NCI-H2107 treated with DMSO at 0.1 percent for 48 hours (cell line): Measurements from ENCODE around the gene SERGEF.
A peak's percentile ranks its signal among the peaks of the same experiment; 100 is the strongest.

ENCODE experiments used
- DNase-seq: peaks from one replicate; lab custom pipeline; 2025; ENCODE audit not compliant: unreplicated experiment; lab: John Stamatoyannopoulos, UW

Gene SERGEF

DNA sequence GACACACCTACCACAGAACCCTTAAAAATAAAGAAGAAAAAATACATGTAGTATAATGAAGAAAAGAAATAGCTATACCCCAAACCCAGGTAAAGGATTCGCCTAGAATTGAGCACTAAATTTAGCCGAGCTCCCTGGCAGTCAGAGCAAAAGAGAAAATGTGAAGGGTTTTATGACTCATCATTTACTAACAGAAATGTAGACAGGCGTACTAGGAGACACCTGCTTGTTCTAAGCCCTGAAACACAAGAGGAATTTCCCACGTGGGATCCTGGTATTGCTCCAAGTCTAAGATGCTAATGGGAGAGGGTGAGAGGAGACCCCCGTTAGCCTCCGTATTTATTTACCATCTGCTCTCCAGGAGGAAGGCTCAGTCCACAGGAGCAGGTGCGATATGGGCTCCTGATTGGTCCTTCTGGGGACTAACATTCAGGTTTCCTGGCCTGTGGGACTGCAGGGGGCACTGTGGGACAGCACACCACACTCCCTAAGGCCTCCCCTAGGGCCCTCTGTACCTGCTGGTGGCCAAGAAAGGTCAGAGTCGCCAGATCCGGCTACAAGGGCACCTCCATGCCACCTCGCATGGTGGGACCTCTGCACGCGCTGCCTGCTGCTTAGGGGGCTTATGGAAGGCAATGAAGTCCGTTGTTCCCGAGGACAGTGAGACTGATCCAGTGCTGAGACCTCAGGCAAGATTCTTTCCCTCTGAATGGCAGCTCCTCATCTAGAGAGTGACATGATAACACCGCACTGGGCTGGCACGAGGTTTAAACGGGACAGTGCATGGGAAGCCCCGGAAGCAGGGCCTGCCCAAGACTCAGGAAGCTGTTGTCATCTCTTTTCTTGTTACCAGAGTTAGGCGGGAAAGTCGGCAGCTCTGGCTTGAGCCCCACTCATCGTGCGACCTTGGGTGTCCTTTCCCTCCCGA lies 252.5 kb downstream of the SERGEF start:
- peak; percentile 35 for DNase-seq

DNA sequence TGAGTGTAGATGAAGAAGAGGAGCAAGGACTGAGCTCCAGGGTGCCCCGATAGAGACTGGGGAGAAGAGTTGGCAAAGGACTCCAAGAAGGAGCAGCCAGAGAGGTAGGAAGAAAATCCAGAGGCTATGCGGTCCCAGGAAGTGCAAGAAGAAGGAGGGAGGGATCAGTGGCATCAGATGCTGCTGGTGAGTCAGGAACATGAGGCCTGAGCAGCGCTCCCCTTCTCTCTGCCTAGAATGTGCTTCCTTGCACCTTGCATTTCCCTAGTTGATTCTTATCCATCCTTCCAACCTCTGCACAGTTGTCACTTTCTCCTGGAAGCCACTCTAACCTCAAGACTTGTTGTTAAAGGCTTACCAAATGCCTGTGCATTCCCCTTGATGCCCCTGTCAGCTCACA lies 257.0 kb downstream of the SERGEF start:
- no peak for DNase-seq

DNA sequence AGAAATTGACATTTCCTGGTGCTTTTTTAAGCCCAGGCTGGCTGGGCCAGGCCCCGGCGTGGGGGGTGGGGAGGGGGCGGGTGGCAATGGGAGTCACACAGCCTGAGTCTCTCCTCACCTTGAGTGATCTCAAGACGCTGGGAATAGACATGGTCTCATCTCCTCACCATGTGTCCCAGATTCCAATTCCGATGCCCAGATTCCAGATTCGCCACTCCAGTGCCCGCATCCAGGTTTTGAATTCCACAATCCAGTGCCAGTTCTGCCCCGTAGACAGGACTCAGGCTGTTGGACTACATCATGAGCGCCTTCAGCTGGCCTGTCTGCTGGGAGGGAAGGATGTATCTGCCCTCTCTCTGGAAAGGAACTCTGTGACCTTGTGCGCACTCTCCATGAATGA lies 259.2 kb downstream of the SERGEF start:
- no peak for DNase-seq

DNA sequence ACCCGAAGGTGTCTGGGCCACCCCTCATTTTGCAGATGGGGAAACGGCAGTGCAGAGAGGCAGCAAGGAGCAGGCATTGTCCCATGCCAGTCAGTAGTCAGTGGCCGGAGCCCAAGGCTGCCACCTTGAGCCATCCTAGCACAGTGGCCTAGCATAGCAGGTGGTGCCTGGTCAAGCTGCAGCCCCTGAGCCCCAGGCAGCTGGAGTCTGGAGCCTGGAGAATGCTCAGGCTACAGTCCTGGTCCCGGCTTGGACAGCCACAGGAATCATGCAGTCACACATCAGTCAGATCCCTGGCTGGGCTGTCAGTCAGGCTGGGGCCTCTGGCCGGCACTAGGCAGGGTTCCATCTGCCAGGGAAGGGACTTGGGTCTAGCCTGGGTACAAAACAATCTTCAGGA lies 259.7 kb downstream of the SERGEF start:
- DNase-seq: no peak

DNA sequence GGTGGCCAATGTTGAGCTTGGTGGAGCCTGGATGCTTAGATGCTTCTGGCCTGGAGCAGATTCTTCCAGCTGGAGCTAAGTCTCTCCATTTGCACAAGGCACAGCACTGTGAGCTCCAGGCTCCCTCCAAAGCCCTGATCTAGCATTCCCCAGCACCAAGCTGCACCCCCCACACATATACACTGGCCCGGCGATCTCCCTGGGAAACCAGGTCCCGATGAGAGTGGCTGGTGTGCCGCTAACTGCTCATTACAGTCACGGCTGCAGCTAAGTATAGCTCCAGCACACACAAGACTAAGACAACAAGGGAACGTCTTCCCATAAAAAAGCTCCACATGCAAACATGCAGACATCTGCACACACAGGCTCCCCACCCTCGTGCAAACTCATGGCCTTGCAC lies 260.7 kb downstream of the SERGEF start:
- DNase-seq: no peak

DNA sequence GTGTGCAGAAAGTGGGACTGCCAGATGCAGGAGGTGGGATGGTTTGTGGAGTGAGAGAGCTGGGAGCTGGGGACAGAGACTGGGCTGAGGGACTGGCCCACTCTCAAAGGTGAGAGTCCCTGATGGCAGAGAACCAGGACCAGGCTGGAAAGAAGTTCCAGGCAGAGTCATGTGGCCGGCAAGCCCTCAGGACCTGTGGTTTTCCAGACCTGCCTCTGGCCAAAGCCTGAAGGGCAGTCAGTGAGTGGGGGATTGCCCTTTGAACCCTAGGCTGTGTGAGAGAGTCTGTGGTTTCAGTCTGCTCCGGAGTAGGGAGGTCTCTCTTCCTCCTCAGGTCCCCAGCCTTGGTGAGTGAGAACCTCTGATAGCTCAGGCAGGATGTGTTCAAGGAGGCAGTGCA lies 261.3 kb downstream of the SERGEF start:
- no peak for DNase-seq

DNA sequence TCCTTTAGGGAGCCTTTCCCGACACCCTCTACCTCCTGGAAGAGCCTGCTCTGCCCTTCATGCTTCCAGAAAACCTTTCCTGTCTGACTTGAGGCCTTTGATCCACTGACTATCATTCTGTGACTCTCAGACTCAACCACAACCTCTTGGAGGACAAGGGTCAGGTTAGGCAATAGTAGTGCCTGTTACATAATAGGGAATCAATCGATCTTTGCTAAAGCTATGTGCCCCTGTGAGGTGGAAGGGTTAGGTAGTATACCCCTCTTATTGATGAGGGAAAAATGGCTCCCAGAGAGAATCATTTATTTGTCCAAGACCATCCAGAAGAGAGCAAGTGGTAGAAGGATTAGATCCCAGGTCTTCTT lies 262.1 kb downstream of the SERGEF start:
- no peak for DNase-seq

DNA sequence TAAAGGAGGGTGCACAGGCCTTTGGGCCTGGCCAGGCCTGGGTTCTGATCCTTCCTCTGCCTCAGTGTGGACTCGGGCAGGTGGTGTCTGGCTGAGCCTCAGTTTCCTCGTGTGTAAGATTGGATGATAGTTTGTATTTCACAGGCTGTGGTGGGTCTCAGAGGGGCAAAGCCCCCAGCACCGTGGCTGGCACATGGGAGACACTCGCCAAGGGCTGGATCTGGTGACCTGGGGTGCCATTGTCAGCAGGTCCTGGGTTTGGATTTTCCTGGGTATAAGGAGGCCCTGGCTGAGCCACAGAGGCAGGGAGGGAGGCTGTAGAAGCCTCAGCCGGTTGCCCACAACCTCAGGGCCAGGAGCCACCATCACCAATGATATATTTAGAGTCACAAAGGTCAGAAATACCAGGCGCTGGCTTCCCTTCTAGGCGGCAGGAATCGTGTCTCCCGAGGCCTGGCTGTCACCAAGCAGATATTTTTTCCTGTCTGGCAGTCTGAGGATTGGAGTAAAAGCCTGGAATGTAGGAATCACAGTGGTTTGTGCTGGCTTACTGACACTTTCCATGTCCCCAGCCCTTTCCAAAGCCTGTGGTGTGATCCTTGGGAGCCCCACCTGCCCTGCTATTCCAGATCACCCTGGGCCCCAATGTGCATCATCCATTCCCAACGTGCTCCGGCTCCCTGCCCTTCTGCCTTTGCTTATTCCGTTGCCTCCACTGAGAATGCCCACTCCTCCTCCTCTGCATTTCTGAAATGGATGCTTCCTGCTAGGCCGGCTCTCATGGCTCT lies 262.6 kb downstream of the SERGEF start:
- DNase-seq: no peak

DNA sequence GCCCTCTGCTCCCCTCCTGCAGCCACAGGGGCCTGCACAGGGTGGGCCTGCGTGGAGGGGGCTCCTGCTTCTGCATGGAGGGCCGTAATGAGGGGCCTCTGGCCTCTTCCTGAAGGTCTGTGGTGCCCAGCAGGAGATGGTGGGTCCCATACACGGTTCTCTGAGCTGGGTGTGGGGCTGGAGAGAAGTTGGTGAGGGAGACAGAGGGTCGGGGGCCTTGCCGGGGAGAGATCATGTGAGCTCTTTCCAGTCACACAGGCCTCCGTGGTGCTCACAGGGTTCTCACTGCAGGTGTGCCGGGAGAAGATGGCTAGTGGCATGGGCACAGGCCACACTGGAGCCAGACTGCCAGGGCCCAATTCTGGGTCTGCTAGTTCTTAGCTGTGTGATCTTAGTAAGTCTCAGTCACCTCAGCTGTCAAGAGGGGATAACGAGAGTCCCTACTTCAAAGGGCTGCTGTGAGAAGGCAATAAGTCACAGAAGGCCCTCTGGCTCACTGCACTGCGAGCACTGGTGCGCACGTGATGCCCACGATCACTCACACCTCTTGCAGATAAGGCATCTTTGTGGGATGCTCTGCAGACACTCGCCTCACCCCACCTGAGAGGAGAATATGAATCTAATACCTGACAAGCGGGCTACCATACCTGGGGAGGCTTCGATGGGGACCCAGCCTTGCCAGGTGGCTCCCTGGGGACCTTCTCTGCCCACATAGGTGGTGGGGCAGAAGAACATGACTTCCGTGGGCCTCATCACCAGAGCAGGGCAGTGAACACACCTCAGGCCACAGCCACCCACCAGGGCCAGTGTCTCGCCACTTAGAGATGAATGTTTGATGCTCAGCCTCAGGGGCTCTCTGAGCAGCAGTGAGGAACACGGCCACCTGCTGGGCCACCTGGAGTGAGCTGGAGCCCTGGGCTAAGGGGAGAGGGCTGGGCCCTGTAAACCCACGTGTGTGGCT lies 263.8 kb downstream of the SERGEF start:
- DNase-seq: no peak

DNA sequence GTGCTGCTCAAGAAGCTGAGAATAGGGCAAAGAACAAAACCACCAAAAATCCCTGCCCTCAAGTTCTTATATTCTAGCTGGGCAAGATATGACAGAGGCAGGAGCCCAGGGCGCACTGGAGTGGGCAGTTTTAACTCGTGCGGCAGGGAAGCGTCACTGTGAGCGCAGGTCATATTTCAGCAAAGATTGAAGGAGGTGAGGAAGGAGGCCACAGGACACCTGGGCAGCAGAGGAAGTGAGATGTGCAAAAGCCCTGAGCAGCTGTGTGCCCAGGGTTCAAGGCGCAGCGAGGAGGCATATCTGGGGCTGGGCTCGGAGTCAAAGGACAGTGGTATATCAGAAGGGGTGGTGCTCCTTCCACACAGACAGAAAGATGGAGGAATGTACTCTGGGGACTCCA lies 264.8 kb downstream of the SERGEF start:
- DNase-seq: no peak

DNA sequence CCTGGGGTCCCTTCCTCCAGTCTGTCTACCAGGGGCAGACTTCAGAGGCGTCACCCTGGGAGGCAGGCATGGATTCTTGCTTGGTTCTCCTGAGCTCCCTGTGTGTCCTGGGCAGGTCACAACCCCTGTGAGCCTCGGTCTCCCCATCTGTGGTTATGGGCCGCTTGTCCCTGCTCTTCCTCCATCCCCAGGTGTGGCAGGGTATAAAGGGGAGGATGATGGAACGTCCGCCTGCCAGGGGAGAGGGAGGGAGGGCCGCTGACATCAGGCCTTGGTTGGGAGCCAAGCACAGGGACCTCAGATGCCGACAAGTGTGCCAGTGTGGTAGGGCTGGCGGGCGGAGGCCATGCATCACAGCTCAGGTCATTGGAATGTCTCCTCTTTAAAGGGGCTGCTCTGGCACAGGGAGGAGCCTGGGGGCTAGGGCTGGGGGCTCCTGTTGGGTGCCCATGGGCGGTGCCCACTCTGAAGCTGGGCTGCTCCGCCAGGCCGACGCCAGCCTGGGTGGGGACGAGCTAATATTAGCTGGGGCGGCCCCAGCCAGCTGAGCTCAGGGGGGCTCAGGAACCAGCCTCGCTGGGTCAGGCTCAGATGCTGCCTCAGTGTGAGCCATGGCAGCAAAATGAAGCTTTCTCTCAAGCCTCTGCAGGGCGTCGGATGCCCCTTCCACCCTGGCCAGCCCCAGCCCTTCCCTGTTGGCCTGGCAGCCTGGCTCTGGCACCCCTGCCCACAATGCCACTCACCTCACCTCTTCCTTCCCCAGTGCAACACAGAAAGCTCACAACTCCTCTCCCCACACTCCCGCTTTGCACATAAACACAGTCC lies 265.5 kb downstream of the SERGEF start:
- no peak for DNase-seq

DNA sequence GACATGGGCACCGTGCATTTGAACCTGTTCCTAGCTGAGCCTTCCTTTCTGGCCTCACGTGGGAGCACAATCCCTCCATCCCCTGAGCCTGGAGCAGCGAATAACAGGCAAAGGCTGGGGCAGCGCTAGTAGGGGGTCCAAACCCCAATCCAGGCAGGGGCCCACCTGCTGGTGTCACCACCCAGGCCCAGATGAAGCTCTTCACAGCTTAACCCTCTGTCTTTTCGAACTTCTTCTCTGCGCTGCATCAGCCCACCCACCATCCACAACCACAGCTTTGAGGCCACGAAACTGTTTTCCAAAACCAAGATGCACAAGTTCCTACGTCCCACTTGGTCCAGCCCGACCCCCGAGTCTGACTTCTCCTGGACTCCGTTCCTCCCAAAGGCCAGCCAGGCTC lies 266.8 kb downstream of the SERGEF start:
- DNase-seq: no peak

DNA sequence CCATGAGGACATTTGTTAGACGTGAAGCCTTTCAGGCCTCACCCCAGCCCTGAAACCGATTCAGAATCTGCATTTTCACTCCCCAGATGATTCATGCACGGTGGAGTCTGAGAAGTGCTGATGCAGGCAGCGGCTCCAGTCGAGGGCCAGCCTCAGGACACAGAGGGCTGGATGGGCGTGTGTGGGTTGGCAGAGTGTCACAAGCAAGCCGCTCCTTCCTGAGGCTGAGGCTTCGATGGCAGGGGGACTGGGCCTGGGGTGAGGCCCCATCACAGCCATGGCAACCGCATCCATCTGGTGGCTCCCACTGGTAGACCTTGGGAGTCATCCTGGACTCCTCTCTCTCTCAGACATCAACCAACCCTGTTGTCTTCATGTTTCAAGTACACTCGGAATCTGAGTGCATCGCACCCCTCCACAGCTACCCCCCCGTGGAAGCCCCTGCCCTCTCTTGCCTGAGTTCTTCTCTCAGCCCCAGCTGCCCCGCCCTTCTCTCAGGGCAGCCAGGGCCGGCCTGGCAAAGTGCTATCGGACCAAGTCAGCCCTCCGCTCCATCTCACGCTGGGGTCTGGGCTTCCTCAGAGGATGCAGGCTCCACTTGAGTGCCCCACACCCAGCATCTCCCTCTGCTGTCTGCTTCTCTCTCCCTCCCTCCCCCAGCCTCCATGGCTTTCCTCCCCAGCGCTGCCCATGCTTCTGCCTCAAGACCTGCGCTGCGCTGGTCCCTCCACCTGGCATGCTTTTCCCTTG lies 267.6 kb downstream of the SERGEF start:
- no peak for DNase-seq

DNA sequence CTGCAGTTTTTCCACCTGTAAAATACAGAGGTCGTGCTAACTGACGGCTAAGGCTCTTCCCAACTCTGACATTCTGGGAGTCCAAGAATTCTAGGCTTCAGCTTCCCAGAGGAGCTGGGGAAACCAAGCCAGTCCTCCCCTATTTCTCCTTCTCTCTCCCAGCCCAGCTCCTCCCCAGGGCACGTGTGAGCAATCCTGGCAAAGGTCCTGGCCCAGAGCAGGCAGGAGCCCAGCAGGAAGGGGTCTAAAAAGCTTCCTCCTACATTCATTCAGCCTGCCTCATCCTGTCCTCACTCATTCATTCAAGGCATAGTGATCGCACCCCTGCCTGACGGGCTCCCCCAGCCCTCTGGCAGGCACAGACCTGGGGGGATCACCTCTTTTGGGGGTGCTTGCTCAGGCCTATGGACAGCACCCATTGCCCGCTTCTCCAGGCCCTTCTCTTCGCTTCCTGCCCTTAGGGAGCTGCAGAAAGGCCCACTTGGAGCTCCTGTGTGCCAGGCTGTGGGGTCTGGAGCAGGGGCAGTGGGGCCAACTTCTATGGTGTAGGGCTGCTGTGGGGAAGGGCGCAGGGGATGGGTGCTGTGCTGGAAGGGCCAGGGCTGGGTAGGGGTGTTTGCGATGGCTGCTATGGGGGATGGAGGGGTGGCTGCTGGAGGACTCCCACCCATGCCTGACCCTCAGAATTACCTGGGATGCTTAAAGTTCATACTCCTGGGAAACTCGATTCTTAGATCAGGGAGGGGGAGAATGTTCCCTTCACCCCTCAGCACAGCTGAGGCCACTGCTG lies 268.5 kb downstream of the SERGEF start:
- DNase-seq: no peak

DNA sequence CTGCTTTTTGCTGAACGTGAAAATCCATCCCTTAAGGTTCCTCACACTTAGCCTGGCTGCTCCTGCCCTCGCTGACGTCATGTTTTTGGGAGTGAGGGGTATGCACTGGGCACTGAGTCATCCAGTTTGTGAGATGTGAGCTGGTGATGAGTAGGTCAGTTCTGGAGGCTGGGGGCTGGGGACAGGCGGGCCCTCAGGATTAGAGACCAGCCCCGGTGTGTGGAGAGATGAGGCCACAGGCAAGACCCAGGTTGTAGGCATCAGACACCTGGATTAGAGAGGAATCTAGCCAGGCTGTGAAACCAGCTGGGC lies 269.1 kb downstream of the SERGEF start:
- no peak for DNase-seq

DNA sequence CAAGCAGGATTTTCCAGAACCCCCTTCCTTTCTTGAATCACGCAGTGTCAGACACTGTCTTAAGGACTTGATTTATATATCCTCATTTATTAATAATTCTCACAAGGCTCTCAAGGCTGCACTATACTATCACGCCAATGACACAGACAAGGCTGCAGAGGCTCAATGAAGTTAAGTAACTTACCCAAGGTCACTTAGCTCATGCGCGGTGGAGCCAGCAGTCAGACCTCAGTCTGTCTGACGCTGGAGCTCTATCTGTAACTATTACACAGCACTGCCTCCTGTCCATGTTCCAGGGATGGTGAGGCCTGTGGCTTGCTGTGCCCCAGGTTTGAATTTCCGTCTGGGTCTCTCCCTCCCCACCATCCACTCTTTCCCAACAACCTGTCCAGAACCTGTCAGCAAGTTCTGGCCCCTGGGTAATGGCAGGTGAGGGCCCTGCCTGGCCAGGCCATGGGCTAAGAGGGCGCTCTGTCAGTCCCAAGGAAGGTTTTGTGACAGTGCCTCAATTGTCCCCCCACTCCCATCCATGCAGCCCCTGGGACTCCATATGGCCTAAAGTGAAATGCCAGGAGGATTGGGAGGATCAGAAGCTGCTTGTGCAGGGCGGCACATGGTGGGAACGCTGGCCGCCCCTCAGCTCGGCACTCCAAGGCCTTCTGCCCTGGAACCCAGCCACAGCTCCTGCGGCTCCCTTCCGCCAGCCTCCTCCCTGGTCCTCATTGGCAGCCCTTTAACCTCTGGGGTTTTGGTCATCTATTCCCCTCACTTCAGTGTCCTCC lies 269.6 kb downstream of the SERGEF start:
- DNase-seq: no peak

DNA sequence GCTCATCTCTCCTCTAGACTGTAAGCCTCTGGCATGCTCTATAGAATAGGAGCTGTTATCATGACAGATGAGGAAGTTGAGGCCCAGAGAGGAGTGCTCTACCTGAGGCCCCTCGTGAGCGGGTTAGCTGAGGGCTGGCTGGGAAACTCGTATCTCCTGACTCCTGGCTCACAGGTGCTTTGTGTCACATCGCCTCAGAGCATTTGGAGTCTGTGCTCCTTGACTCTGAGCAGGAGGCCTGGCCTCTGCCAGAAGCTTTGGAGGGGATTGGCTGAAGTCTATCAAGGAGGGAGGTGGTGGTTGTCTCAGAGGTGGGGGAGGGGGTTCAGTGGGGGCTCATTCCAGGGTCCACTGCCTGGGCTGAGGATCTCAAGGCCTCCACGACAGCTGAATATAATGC lies 270.8 kb downstream of the SERGEF start:
- no peak for DNase-seq

DNA sequence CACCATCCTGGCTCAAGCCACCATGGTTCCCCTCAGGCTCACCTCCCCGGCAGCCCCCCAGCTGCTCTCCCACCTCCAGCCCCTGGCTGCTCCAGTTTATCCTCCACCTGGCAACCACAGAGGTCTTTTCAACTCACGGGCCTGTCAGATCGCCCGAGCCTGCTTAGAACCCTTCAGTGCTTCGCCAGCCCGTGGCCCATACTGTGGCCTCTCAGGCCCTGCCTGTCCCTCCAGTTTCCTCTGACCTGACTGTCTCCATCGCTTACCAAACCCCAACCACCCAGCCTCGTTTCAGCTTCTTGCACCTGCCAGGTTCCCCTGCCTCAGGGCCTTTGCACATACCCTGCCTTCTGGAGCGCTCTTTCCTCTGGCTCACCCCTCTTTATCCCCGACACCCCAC lies 271.4 kb downstream of the SERGEF start:
- no peak for DNase-seq
